Stimulated activated effector memory CD8-positive, alpha-beta T cell treated with anti-CD3 and anti-CD28 coated beads, Interleukin-12 subunit alpha, Interleukin-12 subunit beta, amount 100 ng/mL, for 72 hours (primary cell): ENCODE data around the gene TTLL4.
"Not testable (repeated sequence)": the region's sequence is repeated elsewhere in the genome, so short reads cannot be mapped to it uniquely, and the experiment has no call there.

Source experiments
- ATAC-seq: fragments of 150-1000 bp; cut with Tn5 transposase; 2 replicates; pipeline ENCODE4 v1.10.0; 2021
- DNase-seq, 2 donors: peaks; one replicate each; pipeline ENCODE4 v3.0.0; 2021 to 2022; ENCODE audit warnings: low spot score in 2 of 2
- H3K27ac Mint-ChIP-seq: one replicate; pipeline ENCODE4 v1.8.0; 2022; ENCODE audit warnings: mild to moderate bottlenecking, mixed read lengths
- H3K36me3 Mint-ChIP-seq: one replicate; pipeline ENCODE4 v1.8.0; 2022; ENCODE audit warnings: mild to moderate bottlenecking, mixed read lengths
- H3K4me1 Mint-ChIP-seq: one replicate; pipeline ENCODE4 v1.8.0; 2022; ENCODE audit warnings: mixed read lengths
- H3K4me3 Mint-ChIP-seq: one replicate; pipeline ENCODE4 v1.8.0; 2022; ENCODE audit warnings: mild to moderate bottlenecking, mixed read lengths
- H3K9me3 Mint-ChIP-seq: one replicate; pipeline ENCODE4 v1.8.0; 2022; ENCODE audit warnings: mixed read lengths

The TTLL4 gene

DNA sequence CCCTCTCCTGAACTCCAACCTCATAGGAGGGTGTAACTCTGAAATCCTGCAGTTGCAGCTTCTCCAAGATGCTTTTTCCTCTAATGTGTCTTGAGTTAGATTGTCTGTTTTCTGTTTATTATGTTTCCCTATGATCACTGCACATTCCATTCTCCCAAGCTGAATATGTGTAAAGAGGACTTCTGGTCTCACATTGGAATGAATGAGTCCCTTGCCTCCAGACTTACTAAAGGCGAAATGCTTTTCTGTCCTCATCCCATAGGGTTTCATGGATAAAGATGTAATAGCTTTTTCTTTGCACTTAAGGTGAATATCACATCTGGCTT is 35.8 kb downstream of the TTLL4 start:
- Mint-ChIP-seq H3K4me3 (no peak overlapping the region), H3K27ac (peak overlapping the region; percentile 39), H3K9me3 (no peaks in the 10 kb centered on the region), H3K36me3 (peaks cover 83% of the 10 kb centered on the region), H3K4me1 (peaks cover 15% of the 10 kb centered on the region)
- no peak for ATAC-seq
- DNase-seq: no peak

GRCh38 chr2:218746960-218747359 is 36.3 kb downstream of the TTLL4 start:
- Mint-ChIP-seq H3K4me1 (peaks cover 15% of the 10 kb centered on the region), H3K36me3 (peaks cover 83% of the 10 kb centered on the region), H3K4me3 (no peak overlapping the region), H3K9me3 (no peaks in the 10 kb centered on the region), H3K27ac (no peak overlapping the region)
- no peak for ATAC-seq
- DNase-seq: no peak

DNA sequence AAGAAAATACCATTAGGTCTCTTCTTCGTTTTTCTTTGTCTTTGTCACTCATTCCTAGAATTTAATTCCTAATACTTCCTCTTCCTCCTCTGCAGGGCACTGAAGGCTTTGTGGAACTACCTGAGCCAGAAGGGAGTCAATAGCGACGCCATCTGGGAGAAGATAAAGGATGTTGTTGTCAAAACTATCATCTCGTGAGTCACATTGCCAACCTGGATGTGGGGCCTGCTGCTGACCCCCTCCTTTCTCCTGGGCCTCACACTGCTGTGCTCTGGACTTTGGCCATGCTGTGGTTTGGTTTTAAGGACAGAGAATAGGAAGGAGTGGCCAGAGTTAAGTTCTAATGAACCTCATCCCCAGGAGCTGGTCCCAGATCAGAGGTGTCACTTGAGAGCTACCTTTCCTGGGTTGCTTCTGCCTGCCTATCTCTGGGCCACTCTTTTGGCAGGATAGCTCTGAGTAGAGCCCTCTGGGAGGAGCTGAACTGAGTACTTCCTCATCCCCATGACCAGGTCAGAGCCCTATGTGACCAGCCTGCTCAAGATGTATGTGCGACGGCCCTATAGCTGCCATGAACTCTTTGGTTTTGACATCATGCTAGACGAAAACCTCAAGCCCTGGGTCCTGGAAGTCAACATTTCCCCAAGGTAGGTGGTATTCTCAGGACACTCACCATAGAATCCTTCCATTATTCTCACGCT is 38.3 kb downstream of the TTLL4 start:
- Mint-ChIP-seq H3K4me1 (peaks cover 15% of the 10 kb centered on the region), H3K36me3 (peaks cover 86% of the 10 kb centered on the region), H3K27ac (peak overlapping the region; percentile 45), H3K9me3 (no peaks in the 10 kb centered on the region), H3K4me3 (no peak overlapping the region)
- DNase-seq: no peak
- ATAC-seq: no peak

- Mint-ChIP-seq H3K9me3 (no peaks in the 10 kb centered on the region), H3K4me1 (no peaks in the 10 kb centered on the region), H3K4me3 (no peak overlapping the region), H3K27ac (no peak overlapping the region), H3K36me3 (peaks cover 50% of the 10 kb centered on the region)
- DNase-seq (no peak), ATAC-seq (no peak)
Observed at GRCh38 chr2:218754201-218754600, 43.6 kb downstream of the TTLL4 start.

GRCh38 chr2:218754781-218755180 is 44.1 kb downstream of the TTLL4 start:
- Mint-ChIP-seq H3K4me1 (no peaks in the 10 kb centered on the region), H3K27ac (no peak overlapping the region), H3K4me3 (no peak overlapping the region), H3K36me3 (peaks cover 44% of the 10 kb centered on the region), H3K9me3 (no peaks in the 10 kb centered on the region)
- no peak for DNase-seq
- ATAC-seq: no peak

- Mint-ChIP-seq H3K9me3 (no peaks in the 10 kb centered on the region), H3K4me1 (no peaks in the 10 kb centered on the region), H3K4me3 (no peak overlapping the region), H3K27ac (no peak overlapping the region), H3K36me3 (peaks cover 40% of the 10 kb centered on the region)
- no peak for DNase-seq
- no peak for ATAC-seq
Observed at GRCh38 chr2:218755198-218755566, 44.5 kb downstream of the TTLL4 start.

GRCh38 chr2:218755567-218756404 is 45.2 kb downstream of the TTLL4 start:
- no peaks in the 10 kb centered on the region for H3K4me1 Mint-ChIP-seq
- H3K4me3 Mint-ChIP-seq: no peak overlapping the region
- H3K36me3 Mint-ChIP-seq: peaks cover 34% of the 10 kb centered on the region
- ATAC-seq (no peak), DNase-seq (no peak)
- H3K9me3 Mint-ChIP-seq: no peaks in the 10 kb centered on the region
- H3K27ac Mint-ChIP-seq: peak overlapping the region; percentile 3

DNA sequence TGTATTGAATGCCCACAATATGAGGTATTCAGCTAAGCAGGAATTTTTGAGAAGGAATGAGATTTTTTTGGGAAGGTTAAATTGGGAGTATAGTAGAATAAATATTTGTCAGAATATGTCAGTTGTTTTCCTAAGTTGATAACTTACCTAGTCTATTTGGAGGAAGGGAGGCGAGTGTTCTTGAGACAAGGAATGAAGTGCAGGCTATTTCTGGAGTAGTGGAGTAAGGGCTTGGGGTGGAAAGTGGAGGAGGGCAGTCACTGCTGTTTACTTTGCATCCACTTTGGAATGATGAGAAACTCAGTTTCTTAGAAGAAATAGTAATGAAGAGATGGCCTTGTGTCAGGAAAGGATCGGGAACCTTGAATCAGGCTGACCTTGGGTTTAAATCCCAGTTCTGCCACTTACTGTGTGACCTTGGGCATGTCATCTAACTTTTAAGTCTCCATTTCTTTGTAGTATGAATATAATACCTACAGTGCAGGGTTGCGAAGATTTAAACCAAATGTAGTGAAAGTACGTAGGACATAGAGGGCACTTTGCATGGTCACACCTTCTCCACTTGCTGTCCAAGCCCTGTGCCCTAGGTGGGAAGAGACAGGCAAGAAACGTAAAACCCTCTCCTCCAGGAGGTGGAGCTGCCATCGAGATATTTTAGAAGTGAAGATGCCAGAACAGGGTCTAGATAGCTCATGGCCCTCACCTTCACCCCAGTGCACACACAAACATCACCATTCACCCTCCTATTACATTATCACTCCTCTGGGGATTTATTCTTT is 46.2 kb downstream of the TTLL4 start:
- Mint-ChIP-seq H3K4me1 (no peaks in the 10 kb centered on the region), H3K9me3 (no peaks in the 10 kb centered on the region), H3K4me3 (no peak overlapping the region), H3K27ac (peak overlapping the region; percentile 3), H3K36me3 (peaks cover 24% of the 10 kb centered on the region)
- DNase-seq (no peak), ATAC-seq (no peak)

- ATAC-seq (no peak), DNase-seq (no peak)
- Mint-ChIP-seq H3K9me3 (no peaks in the 10 kb centered on the region), H3K4me1 (no peaks in the 10 kb centered on the region), H3K4me3 (no peak overlapping the region), H3K36me3 (no peaks in the 10 kb centered on the region), H3K27ac (no peak overlapping the region)
Observed at GRCh38 chr2:218761795-218762194, 51.2 kb downstream of the TTLL4 start.

GRCh38 chr2:218772759-218773158 is 62.1 kb downstream of the TTLL4 start:
- not testable (repeated sequence) for H3K4me1 Mint-ChIP-seq, H3K27ac Mint-ChIP-seq, DNase-seq, H3K4me3 Mint-ChIP-seq, ATAC-seq, H3K9me3 Mint-ChIP-seq, H3K36me3 Mint-ChIP-seq

GRCh38 chr2:218773881-218774280 is 63.2 kb downstream of the TTLL4 start:
- DNase-seq (no peak), ATAC-seq (no peak)
- Mint-ChIP-seq H3K9me3 (peaks cover 9% of the 10 kb centered on the region), H3K4me1 (no peaks in the 10 kb centered on the region), H3K27ac (no peak overlapping the region), H3K36me3 (peaks cover 6% of the 10 kb centered on the region), H3K4me3 (no peak overlapping the region)

DNA sequence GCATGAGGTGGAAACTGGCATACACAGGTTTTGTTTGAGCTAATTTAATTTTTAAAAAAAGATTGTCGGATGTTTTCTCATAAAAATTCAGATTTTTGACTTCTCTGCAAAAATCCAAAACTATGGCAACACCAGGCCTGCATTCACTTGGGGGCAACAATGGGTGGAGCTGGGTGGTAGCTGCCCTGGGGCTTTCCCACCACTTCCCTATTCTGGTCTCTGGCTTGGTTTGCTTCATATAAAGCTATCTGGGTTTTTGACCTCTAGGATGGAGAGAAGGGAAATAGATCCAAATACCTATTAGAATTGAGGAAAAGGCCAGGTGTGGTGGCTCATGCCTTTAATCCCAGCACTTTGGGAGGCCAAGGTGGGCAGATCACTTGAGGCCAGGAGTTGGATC is 65.9 kb downstream of the TTLL4 start:
- Mint-ChIP-seq H3K4me1 (no peaks in the 10 kb centered on the region), H3K36me3 (peaks cover 6% of the 10 kb centered on the region)
- no peak for DNase-seq

DNA sequence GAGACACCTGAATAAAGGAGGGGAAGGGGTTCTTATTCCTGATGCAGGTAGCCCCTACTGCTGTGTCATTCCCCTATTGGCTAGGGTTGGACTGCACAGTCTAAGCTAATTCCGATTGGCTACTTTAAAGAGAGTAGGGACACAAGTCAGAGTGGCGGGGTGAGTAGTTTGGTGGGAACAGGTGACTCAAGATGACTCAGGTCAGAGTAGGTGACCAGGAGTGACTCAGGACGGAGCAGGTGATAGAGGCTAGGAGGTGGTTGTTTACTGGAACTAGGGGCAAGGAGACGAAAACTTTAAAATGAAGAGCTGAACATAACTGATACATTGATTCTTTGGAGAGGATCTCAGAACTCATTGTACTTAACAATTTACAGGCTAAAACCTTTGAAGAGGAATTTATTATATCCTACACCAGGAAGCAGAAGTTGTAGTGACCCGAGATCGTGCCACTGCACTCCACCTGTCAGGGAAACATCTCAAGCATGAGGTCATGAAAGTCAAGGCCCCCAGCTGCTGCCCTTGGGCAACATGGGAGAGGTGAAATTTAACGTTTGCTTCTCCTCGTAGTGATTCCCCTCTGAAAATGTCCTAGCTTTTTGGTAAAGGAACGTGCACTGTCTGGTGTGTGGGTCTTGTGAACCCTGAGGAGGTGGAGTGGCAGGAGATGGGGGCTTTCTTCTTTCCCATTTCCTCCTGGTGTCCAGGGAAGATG is 66.8 kb downstream of the TTLL4 start:
- no peak overlapping the region for H3K27ac Mint-ChIP-seq
- ATAC-seq (no peak), DNase-seq (no peak)
- peaks cover 9% of the 10 kb centered on the region for H3K9me3 Mint-ChIP-seq
- H3K36me3 Mint-ChIP-seq: no peaks in the 10 kb centered on the region
- H3K4me1 Mint-ChIP-seq: peaks cover 5% of the 10 kb centered on the region
- no peak overlapping the region for H3K4me3 Mint-ChIP-seq

More for the DNA sequence above, 65.9 kb downstream of the TTLL4 start:
- ATAC-seq: no peak
- peaks cover 9% of the 10 kb centered on the region for H3K9me3 Mint-ChIP-seq
- H3K27ac Mint-ChIP-seq: no peak overlapping the region
- no peak overlapping the region for H3K4me3 Mint-ChIP-seq

GRCh38 chr2:218780046-218780445 is 69.4 kb downstream of the TTLL4 start:
- no peak overlapping the region for H3K27ac Mint-ChIP-seq
- ATAC-seq (no peak), DNase-seq (no peak)
- no peaks in the 10 kb centered on the region for H3K36me3 Mint-ChIP-seq
- H3K4me1 Mint-ChIP-seq: peaks cover 6% of the 10 kb centered on the region
- H3K9me3 Mint-ChIP-seq: peaks cover 9% of the 10 kb centered on the region
- no peak overlapping the region for H3K4me3 Mint-ChIP-seq
